Erythroblast (primary cell): Measurements from ENCODE around the gene PRKD1.

Source experiments
- GATA1 ChIP-seq: IDR thresholded peaks from 2 replicates; pipeline ENCODE4 v1.6.1; 2011; ENCODE audit warnings: low read depth, mild to moderate bottlenecking, control low read depth, low read length, moderate library complexity
- POLR2A ChIP-seq: IDR thresholded peaks from 2 replicates; pipeline ENCODE4 v1.6.1; 2011; ENCODE audit warnings: mild to moderate bottlenecking, low read length

- TF ChIP-seq POLR2A, result no peak
- no peak for TF ChIP-seq GATA1
Observed at GRCh38 chr14:29927376-29928116, at the start of gene PRKD1.
